Stimulated activated naive CD8-positive, alpha-beta T cell treated with anti-CD3 and anti-CD28 coated beads, Interleukin-15, Interleukin-2, amounts not matched to agents 100 ng/mL and 50 ng/mL, for 24 hours (primary cell): Measurements from ENCODE around the gene MXD4.
"Not testable (repeated sequence)": the region's sequence is repeated elsewhere in the genome, so short reads cannot be mapped to it uniquely, and the experiment has no call there.

Source experiments
- H3K27ac Mint-ChIP-seq: one replicate; pipeline ENCODE4 v1.8.0; 2021; ENCODE audit warnings: mild to moderate bottlenecking, mixed read lengths
- H3K27me3 Mint-ChIP-seq: one replicate; pipeline ENCODE4 v1.8.0; 2021; ENCODE audit warnings: mixed read lengths
- H3K36me3 Mint-ChIP-seq: one replicate; pipeline ENCODE4 v1.8.0; 2021; ENCODE audit warnings: low read depth, mixed read lengths
- H3K4me1 Mint-ChIP-seq: one replicate; pipeline ENCODE4 v1.8.0; 2021; ENCODE audit warnings: low read depth, mixed read lengths
- H3K4me3 Mint-ChIP-seq: one replicate; pipeline ENCODE4 v1.8.0; 2021; ENCODE audit warnings: mild to moderate bottlenecking, mixed read lengths
- H3K9me3 Mint-ChIP-seq: one replicate; pipeline ENCODE4 v1.8.0; 2021; ENCODE audit warnings: mixed read lengths

Gene MXD4

DNA sequence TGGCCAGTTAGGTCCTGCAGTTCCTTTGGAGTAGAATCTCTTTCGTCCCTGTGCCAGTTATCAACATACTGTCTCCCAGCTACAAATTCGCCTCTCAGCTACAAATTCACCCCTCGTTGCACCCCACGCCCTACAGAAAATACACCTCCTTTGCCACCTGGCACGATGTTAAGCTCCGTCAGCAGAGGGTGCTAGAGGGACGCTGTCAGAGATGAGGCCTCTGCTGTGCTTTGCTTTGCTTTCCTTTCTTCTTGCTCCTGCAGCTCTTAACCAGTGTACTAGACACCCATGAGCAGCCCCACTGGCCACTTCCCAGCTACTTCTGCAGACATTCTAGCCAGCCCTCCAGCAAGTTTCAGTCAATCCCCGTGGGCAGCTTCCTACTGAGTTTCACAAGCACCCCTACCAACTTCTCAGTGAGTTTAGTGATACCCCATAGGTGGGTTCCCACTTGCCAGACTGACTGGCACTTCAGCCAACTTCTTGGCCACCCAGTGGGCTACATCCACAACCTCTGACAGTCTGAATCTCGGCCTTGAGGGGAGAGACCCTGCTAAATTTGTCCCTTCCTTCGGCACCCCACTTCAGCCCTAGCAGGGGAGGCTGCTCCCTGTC lies 41.8 kb downstream of the MXD4 start:
- Mint-ChIP-seq H3K27ac (no peak overlapping the region), H3K9me3 (no peaks in the 10 kb centered on the region), H3K4me3 (no peak overlapping the region), H3K27me3 (no peaks in the 10 kb centered on the region), H3K36me3 (peaks cover 5% of the 10 kb centered on the region), H3K4me1 (no peaks in the 10 kb centered on the region)

DNA sequence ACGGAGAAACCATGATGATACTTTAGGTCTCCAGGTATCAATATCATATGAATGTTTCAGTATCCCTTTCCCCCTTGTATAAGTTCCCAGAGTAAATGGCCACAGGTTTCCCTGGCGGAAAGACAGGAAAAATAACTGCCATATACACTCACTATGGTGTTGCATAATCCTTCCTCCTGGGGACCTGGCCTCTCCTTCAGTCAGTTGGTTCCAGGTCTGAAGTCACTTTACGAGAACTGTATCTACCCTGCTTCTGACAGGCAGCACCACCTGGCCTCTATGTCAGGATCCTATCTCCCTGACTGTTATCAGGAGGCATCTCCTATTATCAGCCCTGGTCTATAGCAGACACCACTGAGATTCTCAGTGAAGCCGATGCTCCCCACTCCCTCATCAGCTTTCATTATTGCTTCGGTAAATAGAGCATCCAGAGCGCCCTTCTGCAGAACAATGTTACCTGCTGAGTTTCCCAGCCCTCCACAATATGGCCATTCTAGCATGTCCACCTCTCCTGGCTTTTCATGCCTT lies 42.6 kb downstream of the MXD4 start:
- H3K9me3 Mint-ChIP-seq = no peaks in the 10 kb centered on the region
- H3K27me3 Mint-ChIP-seq = no peaks in the 10 kb centered on the region
- H3K4me3 Mint-ChIP-seq = no peak overlapping the region

DNA sequence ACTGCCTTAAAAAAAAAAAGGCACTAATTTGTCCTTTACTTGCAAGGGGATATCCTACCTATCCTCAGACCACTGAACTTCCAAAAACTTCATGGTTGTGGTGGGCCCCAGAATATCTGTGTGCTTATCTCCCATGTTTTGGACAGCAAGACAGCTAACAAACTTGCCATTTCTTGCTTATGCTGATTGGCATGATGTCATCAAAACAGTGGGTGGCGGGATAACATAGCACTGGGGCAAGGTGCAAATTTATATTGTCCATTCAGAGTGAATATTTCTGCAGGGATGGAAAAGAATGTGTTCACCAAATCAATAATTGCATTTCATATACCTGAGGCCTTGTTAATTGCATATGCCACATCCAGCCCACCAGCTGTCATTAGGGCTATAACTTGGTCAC lies 43.5 kb downstream of the MXD4 start:
- H3K4me3 Mint-ChIP-seq = no peak overlapping the region
- H3K9me3 Mint-ChIP-seq = no peaks in the 10 kb centered on the region
- no peak overlapping the region for H3K27ac Mint-ChIP-seq
- no peaks in the 10 kb centered on the region for H3K4me1 Mint-ChIP-seq
- peaks cover 5% of the 10 kb centered on the region for H3K36me3 Mint-ChIP-seq
- H3K27me3 Mint-ChIP-seq = no peaks in the 10 kb centered on the region

More for the DNA sequence above, 42.6 kb downstream of the MXD4 start:
- Mint-ChIP-seq H3K4me1 (no peaks in the 10 kb centered on the region), H3K36me3 (peaks cover 5% of the 10 kb centered on the region), H3K27ac (no peak overlapping the region)

DNA sequence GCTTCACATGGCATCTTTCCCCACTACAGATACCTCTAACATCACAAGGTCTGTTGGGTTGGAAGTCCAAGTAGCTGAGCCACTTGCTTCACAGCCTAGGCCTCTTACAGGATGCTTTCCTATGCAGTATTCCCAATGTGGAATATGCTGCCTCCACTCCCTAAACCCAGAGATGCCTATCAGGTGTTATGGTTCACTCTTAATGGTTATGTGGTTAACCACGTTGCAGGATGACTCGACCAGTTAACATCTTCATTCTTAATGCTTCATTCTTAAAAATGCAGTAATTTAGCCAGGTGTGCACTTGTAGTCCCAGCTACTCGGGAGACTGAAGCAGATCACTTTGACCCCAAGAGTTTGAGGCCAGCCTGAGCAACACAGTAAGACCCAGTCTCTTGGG lies 44.2 kb downstream of the MXD4 start:
- no peaks in the 10 kb centered on the region for H3K9me3 Mint-ChIP-seq
- peaks cover 3% of the 10 kb centered on the region for H3K36me3 Mint-ChIP-seq
- H3K27me3 Mint-ChIP-seq = no peaks in the 10 kb centered on the region
- H3K27ac Mint-ChIP-seq = no peak overlapping the region
- no peaks in the 10 kb centered on the region for H3K4me1 Mint-ChIP-seq
- H3K4me3 Mint-ChIP-seq = no peak overlapping the region

DNA sequence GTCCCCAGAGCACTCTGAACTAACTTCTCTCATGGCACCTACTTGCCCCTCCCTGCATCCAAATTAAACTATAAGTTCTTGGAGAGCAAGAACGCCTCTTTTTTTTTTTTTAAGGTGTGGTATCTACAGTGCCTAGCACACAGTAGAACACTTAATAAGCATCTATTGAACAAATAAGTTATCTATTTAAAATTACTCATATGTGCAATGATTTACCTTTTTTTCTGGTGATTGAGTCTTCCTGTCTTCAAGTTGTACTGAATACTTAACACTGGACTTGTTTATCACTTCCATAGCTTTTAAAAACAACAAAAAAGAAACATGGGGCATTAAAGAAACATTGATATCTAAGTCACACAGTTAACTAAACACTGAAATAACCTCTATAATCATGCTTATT lies 49.1 kb downstream of the MXD4 start:
- H3K36me3 Mint-ChIP-seq = no peaks in the 10 kb centered on the region
- no peaks in the 10 kb centered on the region for H3K27me3 Mint-ChIP-seq
- H3K4me3 Mint-ChIP-seq = no peak overlapping the region
- no peak overlapping the region for H3K27ac Mint-ChIP-seq
- H3K4me1 Mint-ChIP-seq = no peaks in the 10 kb centered on the region
- no peaks in the 10 kb centered on the region for H3K9me3 Mint-ChIP-seq

DNA sequence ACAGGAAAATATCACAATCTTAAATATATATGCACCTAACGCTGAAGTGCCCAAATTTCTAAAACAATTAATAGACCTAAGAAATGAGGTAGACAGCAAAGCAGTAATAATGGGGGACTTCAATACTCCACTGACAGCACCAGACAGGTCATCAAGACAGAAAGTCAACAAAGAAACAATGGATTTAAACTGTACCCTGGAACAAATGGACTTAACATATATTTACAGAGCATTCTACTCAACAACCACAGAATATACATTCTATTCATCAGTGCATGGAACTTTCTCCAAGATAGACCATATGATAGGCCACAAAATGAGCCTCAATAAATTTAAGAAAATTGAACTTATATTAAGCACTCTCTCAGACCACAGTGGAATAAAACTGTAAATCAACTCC lies 59.1 kb downstream of the MXD4 start:
- H3K27ac Mint-ChIP-seq, H3K27me3 Mint-ChIP-seq, H3K9me3 Mint-ChIP-seq, H3K36me3 Mint-ChIP-seq, H3K4me1 Mint-ChIP-seq, H3K4me3 Mint-ChIP-seq: not testable (repeated sequence)
